Measurements from ENCODE around the gene TNIK. TPM values are rescaled to one million over a fixed set of nuclear protein-coding genes. Genes with fewer than 3 reads are reported as not detected.

Gene TNIK
- total and polyA plus RNA-seq, 2 experiments from 2014 or later, result 14.6 to 34.3 TPM

DNA sequence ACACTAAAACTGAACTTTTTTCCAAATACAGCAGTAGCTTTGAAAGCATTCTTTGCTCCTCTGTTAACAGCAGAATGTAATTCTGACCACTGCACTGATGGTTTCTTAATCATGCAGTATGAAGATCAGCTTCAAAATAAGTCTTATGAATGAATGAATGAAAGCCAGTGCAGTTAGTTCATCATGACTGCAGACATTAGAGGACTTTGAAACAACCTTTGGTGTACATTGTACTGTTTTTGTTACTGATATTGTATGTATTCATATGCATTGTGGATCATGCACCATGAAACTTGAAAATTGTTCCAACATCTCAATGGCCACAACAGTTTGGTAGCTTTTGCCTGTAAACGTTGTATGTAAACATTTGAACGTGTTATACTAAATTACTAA is 1.3 kb upstream of the TNIK start:
- H3K4me2 ChIP-seq, result peak overlapping the region; percentile 98
- peak overlapping the region; percentile 82 for H3K4me3 ChIP-seq
- H3K36me3 ChIP-seq (ENCODE audit: insufficient read depth), result no peaks in the 10 kb centered on the region
- DNase-seq (ENCODE audit: low spot score) (no peak), ATAC-seq (no peak)
- H2AFZ ChIP-seq, result 0 out of 2 replicates have a peak overlapping the region, but pooled peaks have one; percentile 20
- Mint-ChIP-seq H3K36me3 (ENCODE audit: low read depth) (0 out of 3 replicates have a peak, but pooled peaks cover 3% of the 10 kb centered on the region), H3K27ac (no peak overlapping the region), H3K4me1 (peaks cover 34% of the 10 kb centered on the region), H3K27me3 (ENCODE audit: insufficient read depth, low read depth, poor library complexity) (peaks cover 21% of the 10 kb centered on the region), H3K4me3 (peak overlapping the region; percentile 95), H3K9me3 (no peaks in the 10 kb centered on the region; the same call in 2 of the 3 replicates)
- no peaks in the 10 kb centered on the region for H3F3A ChIP-seq (replicated peaks; ENCODE audit: low read depth)
- H3K9me2 ChIP-seq (ENCODE audit: insufficient read depth), result peaks cover 3% of the 10 kb centered on the region; the same call in 1 of the 2 replicates
- no peaks in the 10 kb centered on the region for H4K20me1 ChIP-seq (replicated peaks; ENCODE audit: insufficient read depth)
- H3K27me3 ChIP-seq (ENCODE audit: insufficient read depth), result peaks cover 10% of the 10 kb centered on the region
- no peak overlapping the region for H3K27ac ChIP-seq (ENCODE audit: low read depth)
- no peak for TF ChIP-seq EZH2 (IDR thresholded peaks at IDR 0.05; ENCODE audit: low read depth, unreplicated experiment)
- TF ChIP-seq, protein P1, sequence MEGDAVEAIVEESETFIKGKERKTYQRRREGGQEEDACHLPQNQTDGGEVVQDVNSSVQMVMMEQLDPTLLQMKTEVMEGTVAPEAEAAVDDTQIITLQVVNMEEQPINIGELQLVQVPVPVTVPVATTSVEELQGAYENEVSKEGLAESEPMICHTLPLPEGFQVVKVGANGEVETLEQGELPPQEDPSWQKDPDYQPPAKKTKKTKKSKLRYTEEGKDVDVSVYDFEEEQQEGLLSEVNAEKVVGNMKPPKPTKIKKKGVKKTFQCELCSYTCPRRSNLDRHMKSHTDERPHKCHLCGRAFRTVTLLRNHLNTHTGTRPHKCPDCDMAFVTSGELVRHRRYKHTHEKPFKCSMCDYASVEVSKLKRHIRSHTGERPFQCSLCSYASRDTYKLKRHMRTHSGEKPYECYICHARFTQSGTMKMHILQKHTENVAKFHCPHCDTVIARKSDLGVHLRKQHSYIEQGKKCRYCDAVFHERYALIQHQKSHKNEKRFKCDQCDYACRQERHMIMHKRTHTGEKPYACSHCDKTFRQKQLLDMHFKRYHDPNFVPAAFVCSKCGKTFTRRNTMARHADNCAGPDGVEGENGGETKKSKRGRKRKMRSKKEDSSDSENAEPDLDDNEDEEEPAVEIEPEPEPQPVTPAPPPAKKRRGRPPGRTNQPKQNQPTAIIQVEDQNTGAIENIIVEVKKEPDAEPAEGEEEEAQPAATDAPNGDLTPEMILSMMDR (conservative IDR thresholded peaks at IDR 0.05; ENCODE audit: low read depth in 2 of 2), result no peak
- TF ChIP-seq, protein P2, sequence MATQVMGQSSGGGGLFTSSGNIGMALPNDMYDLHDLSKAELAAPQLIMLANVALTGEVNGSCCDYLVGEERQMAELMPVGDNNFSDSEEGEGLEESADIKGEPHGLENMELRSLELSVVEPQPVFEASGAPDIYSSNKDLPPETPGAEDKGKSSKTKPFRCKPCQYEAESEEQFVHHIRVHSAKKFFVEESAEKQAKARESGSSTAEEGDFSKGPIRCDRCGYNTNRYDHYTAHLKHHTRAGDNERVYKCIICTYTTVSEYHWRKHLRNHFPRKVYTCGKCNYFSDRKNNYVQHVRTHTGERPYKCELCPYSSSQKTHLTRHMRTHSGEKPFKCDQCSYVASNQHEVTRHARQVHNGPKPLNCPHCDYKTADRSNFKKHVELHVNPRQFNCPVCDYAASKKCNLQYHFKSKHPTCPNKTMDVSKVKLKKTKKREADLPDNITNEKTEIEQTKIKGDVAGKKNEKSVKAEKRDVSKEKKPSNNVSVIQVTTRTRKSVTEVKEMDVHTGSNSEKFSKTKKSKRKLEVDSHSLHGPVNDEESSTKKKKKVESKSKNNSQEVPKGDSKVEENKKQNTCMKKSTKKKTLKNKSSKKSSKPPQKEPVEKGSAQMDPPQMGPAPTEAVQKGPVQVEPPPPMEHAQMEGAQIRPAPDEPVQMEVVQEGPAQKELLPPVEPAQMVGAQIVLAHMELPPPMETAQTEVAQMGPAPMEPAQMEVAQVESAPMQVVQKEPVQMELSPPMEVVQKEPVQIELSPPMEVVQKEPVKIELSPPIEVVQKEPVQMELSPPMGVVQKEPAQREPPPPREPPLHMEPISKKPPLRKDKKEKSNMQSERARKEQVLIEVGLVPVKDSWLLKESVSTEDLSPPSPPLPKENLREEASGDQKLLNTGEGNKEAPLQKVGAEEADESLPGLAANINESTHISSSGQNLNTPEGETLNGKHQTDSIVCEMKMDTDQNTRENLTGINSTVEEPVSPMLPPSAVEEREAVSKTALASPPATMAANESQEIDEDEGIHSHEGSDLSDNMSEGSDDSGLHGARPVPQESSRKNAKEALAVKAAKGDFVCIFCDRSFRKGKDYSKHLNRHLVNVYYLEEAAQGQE (IDR thresholded peaks at IDR 0.05; ENCODE audit: unreplicated experiment), result no peak
- TF ChIP-seq POLR2AphosphoS5 (IDR thresholded peaks at IDR 0.05; ENCODE audit: low read depth), result no peak
- no peak for TF ChIP-seq EZH2phosphoT487 (IDR thresholded peaks at IDR 0.05; ENCODE audit: unreplicated experiment)
- TF ChIP-seq STAT1 (IDR thresholded peaks at IDR 0.05; ENCODE audit: unreplicated experiment), result no peak
- TF ChIP-seq, protein P3, sequence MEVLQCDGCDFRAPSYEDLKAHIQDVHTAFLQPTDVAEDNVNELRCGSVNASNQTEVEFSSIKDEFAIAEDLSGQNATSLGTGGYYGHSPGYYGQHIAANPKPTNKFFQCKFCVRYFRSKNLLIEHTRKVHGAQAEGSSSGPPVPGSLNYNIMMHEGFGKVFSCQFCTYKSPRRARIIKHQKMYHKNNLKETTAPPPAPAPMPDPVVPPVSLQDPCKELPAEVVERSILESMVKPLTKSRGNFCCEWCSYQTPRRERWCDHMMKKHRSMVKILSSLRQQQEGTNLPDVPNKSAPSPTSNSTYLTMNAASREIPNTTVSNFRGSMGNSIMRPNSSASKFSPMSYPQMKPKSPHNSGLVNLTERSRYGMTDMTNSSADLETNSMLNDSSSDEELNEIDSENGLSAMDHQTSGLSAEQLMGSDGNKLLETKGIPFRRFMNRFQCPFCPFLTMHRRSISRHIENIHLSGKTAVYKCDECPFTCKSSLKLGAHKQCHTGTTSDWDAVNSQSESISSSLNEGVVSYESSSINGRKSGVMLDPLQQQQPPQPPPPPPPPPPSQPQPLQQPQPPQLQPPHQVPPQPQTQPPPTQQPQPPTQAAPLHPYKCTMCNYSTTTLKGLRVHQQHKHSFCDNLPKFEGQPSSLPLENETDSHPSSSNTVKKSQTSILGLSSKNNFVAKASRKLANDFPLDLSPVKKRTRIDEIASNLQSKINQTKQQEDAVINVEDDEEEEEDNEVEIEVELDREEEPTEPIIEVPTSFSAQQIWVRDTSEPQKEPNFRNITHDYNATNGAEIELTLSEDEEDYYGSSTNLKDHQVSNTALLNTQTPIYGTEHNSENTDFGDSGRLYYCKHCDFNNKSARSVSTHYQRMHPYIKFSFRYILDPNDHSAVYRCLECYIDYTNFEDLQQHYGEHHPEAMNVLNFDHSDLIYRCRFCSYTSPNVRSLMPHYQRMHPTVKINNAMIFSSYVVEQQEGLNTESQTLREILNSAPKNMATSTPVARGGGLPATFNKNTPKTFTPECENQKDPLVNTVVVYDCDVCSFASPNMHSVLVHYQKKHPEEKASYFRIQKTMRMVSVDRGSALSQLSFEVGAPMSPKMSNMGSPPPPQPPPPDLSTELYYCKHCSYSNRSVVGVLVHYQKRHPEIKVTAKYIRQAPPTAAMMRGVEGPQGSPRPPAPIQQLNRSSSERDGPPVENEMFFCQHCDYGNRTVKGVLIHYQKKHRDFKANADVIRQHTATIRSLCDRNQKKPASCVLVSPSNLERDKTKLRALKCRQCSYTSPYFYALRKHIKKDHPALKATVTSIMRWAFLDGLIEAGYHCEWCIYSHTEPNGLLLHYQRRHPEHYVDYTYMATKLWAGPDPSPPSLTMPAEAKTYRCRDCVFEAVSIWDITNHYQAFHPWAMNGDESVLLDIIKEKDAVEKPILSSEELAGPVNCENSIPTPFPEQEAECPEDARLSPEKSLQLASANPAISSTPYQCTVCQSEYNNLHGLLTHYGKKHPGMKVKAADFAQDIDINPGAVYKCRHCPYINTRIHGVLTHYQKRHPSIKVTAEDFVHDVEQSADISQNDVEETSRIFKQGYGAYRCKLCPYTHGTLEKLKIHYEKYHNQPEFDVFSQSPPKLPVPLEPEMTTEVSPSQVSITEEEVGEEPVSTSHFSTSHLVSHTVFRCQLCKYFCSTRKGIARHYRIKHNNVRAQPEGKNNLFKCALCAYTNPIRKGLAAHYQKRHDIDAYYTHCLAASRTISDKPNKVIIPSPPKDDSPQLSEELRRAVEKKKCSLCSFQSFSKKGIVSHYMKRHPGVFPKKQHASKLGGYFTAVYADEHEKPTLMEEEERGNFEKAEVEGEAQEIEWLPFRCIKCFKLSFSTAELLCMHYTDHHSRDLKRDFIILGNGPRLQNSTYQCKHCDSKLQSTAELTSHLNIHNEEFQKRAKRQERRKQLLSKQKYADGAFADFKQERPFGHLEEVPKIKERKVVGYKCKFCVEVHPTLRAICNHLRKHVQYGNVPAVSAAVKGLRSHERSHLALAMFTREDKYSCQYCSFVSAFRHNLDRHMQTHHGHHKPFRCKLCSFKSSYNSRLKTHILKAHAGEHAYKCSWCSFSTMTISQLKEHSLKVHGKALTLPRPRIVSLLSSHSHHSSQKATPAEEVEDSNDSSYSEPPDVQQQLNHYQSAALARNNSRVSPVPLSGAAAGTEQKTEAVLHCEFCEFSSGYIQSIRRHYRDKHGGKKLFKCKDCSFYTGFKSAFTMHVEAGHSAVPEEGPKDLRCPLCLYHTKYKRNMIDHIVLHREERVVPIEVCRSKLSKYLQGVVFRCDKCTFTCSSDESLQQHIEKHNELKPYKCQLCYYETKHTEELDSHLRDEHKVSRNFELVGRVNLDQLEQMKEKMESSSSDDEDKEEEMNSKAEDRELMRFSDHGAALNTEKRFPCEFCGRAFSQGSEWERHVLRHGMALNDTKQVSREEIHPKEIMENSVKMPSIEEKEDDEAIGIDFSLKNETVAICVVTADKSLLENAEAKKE (CRISPR knock-in tag; IDR thresholded peaks at IDR 0.05), result no peak
- no peak for TF ChIP-seq JUNB (IDR thresholded peaks at IDR 0.05; ENCODE audit: unreplicated experiment)
- TF ChIP-seq ZNF331 (CRISPR knock-in tag; IDR thresholded peaks at IDR 0.05; ENCODE audit: low read depth), result no peak
- no peak for TF ChIP-seq ZNF114 (CRISPR knock-in tag; IDR thresholded peaks at IDR 0.05)
- H3K79me2 ChIP-seq (replicated peaks; ENCODE audit: insufficient read depth), result peaks cover 27% of the 10 kb centered on the region
- H3K4me1 ChIP-seq (ENCODE audit: insufficient read depth), result peaks cover 29% of the 10 kb centered on the region
